ENCODE data around the gene RIMBP2. TPM values are rescaled to one million over a fixed set of nuclear protein-coding genes. Genes with fewer than 3 reads are reported as not detected.

RIMBP2 gene
- total and polyA plus RNA-seq, 2 experiments from 2014 or later = 0.31 to 0.37 TPM

- no peak for TF ChIP-seq CTCF (conservative IDR thresholded peaks at IDR 0.05; ENCODE audit: low read depth in 2 of 2)
- no peak for TF ChIP-seq JUNB (IDR thresholded peaks at IDR 0.05; ENCODE audit: unreplicated experiment)
Measured at GRCh38 chr12:130573235-130573634, 142.9 kb downstream of the RIMBP2 start (continued).

DNA sequence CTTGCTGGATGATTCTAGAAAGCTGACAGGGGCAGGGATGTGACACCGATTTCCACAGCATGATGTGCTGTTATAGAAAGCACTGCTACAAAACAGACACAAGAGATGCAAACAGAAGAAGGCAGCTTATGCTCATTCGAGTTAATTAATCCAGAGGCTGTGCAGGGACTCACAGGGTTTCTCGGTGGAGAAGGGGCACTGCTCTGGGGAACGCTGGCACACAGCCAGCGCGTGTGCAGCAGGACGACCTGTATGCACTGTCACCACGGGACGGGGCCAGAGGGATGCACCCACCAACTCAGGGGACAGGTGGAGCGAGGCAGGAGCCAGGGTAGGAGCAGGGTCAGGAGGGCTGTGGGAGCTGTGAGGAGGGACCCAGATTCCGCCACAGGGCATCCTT, 143.5 kb downstream of the RIMBP2 start:
- H4K20me1 ChIP-seq (replicated peaks; ENCODE audit: insufficient read depth) = no peaks in the 10 kb centered on the region
- H3K27me3 ChIP-seq (ENCODE audit: insufficient read depth) = no peaks in the 10 kb centered on the region
- ATAC-seq = no peak
- Mint-ChIP-seq H3K27ac (no peak overlapping the region), H3K4me3 (no peak overlapping the region), H3K9me3 (peaks cover 87% of the 10 kb centered on the region), H3K4me1 (no peaks in the 10 kb centered on the region), H3K36me3 (ENCODE audit: low read depth) (peaks cover 35% of the 10 kb centered on the region), H3K27me3 (ENCODE audit: insufficient read depth, low read depth, poor library complexity) (peaks cover 6% of the 10 kb centered on the region)
- no peak for TF ChIP-seq EZH2phosphoT487 (IDR thresholded peaks at IDR 0.05; ENCODE audit: unreplicated experiment)
- TF ChIP-seq JUNB (IDR thresholded peaks at IDR 0.05; ENCODE audit: unreplicated experiment) = no peak
- no peak for TF ChIP-seq ZNF331 (CRISPR knock-in tag; IDR thresholded peaks at IDR 0.05; ENCODE audit: low read depth)
- no peak for TF ChIP-seq POLR2AphosphoS5 (IDR thresholded peaks at IDR 0.05; ENCODE audit: low read depth)
- H3K4me1 ChIP-seq (ENCODE audit: insufficient read depth) = no peaks in the 10 kb centered on the region
- H3K9me2 ChIP-seq (ENCODE audit: insufficient read depth) = no peaks in the 10 kb centered on the region
- H3K4me2 ChIP-seq = no peak overlapping the region
- no peaks in the 10 kb centered on the region for H3K79me2 ChIP-seq (replicated peaks; ENCODE audit: insufficient read depth)
- no peaks in the 10 kb centered on the region for H3F3A ChIP-seq (replicated peaks; ENCODE audit: low read depth)
- no peak overlapping the region for H2AFZ ChIP-seq
- DNase-seq (ENCODE audit: low spot score) = no peak
- no peaks in the 10 kb centered on the region for H3K36me3 ChIP-seq (ENCODE audit: insufficient read depth)
- no peak overlapping the region for H3K27ac ChIP-seq (ENCODE audit: low read depth)
- H3K4me3 ChIP-seq = no peak overlapping the region

DNA sequence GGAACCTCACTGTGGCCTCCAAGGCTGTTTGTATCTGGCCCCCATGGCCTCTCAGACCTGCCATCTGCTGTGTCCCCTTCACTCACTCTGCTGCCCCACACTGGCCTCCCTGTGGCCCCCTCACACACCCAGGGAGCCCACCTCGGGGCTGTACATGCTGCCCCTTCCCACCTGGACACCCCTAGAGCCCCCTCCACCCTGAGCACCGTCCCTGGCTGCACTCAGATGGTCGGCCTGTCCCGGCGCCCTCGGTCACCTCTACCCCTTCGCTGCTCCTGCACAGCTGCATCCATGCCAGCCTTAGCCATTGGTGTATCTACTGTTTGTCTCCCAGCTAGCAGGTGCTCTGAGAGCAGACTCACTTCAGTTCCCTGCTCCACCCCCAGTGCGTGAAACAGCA, 144.4 kb downstream of the RIMBP2 start:
- no peak overlapping the region for H3K27ac ChIP-seq (ENCODE audit: low read depth)
- H4K20me1 ChIP-seq (replicated peaks; ENCODE audit: insufficient read depth) = no peaks in the 10 kb centered on the region
- no peak overlapping the region for H3K4me2 ChIP-seq
- H3K4me1 Mint-ChIP-seq = no peaks in the 10 kb centered on the region
- DNase-seq (ENCODE audit: low spot score) = no peak
- H3K27me3 ChIP-seq (ENCODE audit: insufficient read depth) = no peaks in the 10 kb centered on the region
- no peak overlapping the region for H3K4me3 ChIP-seq
- ATAC-seq = no peak
- H3K4me3 Mint-ChIP-seq = no peak overlapping the region
- H3F3A ChIP-seq (replicated peaks; ENCODE audit: low read depth) = no peaks in the 10 kb centered on the region
- H3K36me3 ChIP-seq (ENCODE audit: insufficient read depth) = no peaks in the 10 kb centered on the region
- H2AFZ ChIP-seq = no peak overlapping the region
- H3K36me3 Mint-ChIP-seq (ENCODE audit: low read depth) = peaks cover 36% of the 10 kb centered on the region
- no peak overlapping the region for H3K27ac Mint-ChIP-seq
- peaks cover 5% of the 10 kb centered on the region for H3K27me3 Mint-ChIP-seq (ENCODE audit: insufficient read depth, low read depth, poor library complexity)
- no peaks in the 10 kb centered on the region for H3K79me2 ChIP-seq (replicated peaks; ENCODE audit: insufficient read depth)
- H3K9me2 ChIP-seq (ENCODE audit: insufficient read depth) = no peaks in the 10 kb centered on the region
- TF ChIP-seq CTCF (conservative IDR thresholded peaks at IDR 0.05; ENCODE audit: low read depth in 2 of 2) (no peak), REST (IDR thresholded peaks at IDR 0.05; ENCODE audit: unreplicated experiment) (no peak), CREB1 (CRISPR knock-in tag; IDR thresholded peaks at IDR 0.05; ENCODE audit: low read depth) (no peak), ZNF331 (CRISPR knock-in tag; IDR thresholded peaks at IDR 0.05; ENCODE audit: low read depth) (no peak), JUNB (IDR thresholded peaks at IDR 0.05; ENCODE audit: unreplicated experiment) (no peak), NANOG (IDR thresholded peaks at IDR 0.05; ENCODE audit: borderline replicate concordance) (no peak)
- no peaks in the 10 kb centered on the region for H3K4me1 ChIP-seq (ENCODE audit: insufficient read depth)
- H3K9me3 Mint-ChIP-seq = peaks cover 85% of the 10 kb centered on the region
